PFSK-1 (cell line): ENCODE measurements around the gene CTSL.

Experiments
- FOXP2 ChIP-seq: optimal IDR thresholded peaks from 2 replicates; pipeline ENCODE3; 2011; ENCODE audit warnings: borderline replicate concordance, control low read depth, inconsistent platforms; ENCODE audit not compliant: insufficient read depth; ENCODE audit errors: extremely low read length, extremely low read depth
- POLR2AphosphoS5 ChIP-seq: IDR thresholded peaks from 2 replicates; pipeline ENCODE4 v1.6.1; 2012; ENCODE audit warnings: low read depth, mild to moderate bottlenecking, control low read depth, low read length, moderate library complexity
- SIN3A ChIP-seq: IDR thresholded peaks from 2 replicates; pipeline ENCODE4 v1.6.1; 2012; ENCODE audit warnings: mild to moderate bottlenecking, low read length, moderate library complexity, borderline replicate concordance; ENCODE audit not compliant: insufficient read depth
- TAF1 ChIP-seq: IDR thresholded peaks from 2 replicates; pipeline ENCODE4 v1.6.1; 2012; ENCODE audit warnings: low read length, control low read depth, borderline replicate concordance; ENCODE audit not compliant: insufficient read depth
- TF ChIP-seq, protein P1 (sequence below), 2 experiments: IDR thresholded peaks; 2 replicates each; pipeline versions ENCODE4 v1.6.1 to v1.8.0; 2011 to 2012; ENCODE audit warnings: low read depth in 2 of 2, low read length in 2 of 2, control low read depth in 1 of 2, inconsistent platforms in 1 of 2, mild to moderate bottlenecking in 1 of 2, moderate library complexity in 1 of 2; ENCODE audit not compliant: insufficient read depth in 1 of 2

The CTSL gene

DNA sequence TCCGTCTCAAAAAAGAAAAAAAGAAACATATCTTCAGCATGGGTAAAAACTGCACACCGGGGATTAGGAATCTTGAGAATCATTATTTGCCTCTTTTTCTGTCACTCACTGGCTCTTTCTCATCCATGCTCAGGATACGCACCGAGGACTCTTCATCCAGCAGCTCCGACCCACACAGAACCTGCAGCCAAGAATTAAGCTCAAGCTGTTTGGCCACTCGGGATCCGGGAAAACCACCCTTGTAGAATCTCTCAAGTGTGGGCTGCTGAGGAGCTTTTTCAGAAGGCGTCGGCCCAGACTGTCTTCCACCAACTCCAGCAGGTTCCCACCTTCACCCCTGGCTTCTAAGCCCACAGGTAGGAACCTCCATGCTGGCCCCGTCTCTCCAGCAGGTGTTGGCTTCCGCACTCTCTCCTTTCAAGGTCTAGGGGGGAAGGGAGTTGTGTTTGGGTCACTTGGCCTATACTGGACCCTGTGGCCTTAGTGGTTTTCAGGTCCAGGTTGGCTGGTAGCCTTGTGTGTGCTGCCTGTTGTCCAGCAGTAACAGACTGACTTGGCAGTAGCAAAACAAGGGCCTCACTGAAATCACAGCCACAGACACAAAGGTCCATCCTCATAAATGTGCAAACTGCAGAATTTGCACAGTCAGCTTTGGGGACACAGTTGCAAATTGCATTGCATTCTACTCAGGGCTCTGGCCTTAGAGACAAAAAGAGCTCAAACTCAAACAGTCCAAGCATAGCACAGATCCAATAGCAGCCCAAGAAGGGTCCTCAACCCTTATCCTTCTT is 44.5 kb upstream of the CTSL start:
- TF ChIP-seq, protein P1, sequence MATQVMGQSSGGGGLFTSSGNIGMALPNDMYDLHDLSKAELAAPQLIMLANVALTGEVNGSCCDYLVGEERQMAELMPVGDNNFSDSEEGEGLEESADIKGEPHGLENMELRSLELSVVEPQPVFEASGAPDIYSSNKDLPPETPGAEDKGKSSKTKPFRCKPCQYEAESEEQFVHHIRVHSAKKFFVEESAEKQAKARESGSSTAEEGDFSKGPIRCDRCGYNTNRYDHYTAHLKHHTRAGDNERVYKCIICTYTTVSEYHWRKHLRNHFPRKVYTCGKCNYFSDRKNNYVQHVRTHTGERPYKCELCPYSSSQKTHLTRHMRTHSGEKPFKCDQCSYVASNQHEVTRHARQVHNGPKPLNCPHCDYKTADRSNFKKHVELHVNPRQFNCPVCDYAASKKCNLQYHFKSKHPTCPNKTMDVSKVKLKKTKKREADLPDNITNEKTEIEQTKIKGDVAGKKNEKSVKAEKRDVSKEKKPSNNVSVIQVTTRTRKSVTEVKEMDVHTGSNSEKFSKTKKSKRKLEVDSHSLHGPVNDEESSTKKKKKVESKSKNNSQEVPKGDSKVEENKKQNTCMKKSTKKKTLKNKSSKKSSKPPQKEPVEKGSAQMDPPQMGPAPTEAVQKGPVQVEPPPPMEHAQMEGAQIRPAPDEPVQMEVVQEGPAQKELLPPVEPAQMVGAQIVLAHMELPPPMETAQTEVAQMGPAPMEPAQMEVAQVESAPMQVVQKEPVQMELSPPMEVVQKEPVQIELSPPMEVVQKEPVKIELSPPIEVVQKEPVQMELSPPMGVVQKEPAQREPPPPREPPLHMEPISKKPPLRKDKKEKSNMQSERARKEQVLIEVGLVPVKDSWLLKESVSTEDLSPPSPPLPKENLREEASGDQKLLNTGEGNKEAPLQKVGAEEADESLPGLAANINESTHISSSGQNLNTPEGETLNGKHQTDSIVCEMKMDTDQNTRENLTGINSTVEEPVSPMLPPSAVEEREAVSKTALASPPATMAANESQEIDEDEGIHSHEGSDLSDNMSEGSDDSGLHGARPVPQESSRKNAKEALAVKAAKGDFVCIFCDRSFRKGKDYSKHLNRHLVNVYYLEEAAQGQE (IDR thresholded peaks at IDR 0.05; ENCODE audit: insufficient read depth in 1 of 2, low read depth in 2 of 2, low read length in 2 of 2): no peak
- TF ChIP-seq SIN3A (no peak), FOXP2 (no peak), TAF1 (no peak), POLR2AphosphoS5 (no peak)

DNA sequence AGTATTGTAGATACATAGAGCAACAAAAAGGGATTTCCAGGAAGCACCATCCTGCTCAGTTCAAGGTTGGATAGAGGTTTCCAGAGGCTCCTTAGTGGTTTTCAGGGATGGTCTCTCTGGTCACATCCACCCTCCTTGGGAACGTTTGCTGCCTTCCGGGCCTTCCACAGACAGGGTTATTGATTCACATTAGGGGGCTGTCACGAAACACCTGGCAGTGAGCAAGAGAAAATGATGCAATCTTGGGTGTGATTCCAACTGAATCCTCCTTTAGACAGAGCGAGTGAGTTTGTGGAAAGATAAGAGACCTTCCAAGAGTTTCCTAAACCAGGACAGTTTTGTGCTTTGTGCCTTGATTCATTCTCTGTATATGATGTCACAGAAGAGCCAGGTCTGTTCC is 43.8 kb upstream of the CTSL start:
- TF ChIP-seq POLR2AphosphoS5 (no peak), TAF1 (no peak), FOXP2 (no peak), SIN3A (no peak)
- TF ChIP-seq, protein P1 (IDR thresholded peaks at IDR 0.05; ENCODE audit: insufficient read depth in 1 of 2, low read depth in 2 of 2, low read length in 2 of 2): no peak

DNA sequence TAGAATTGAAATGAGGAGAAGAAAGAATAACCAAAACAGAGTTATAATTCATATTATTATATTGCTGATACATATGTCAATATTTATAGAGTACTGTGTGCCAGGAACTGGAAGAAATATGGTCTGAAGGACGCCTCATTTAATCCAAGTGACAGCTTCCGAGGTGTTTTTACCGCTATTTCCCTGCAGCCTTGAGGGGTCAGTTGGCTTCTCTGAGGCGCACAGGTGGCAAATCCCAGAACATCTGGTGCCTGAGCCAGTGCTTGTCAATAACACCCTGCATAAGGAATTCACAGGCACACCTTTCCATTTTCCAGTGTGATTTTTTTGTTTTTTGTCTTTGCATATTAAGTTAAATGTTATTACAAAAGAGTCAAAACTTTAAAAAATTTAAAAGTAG is 43.3 kb upstream of the CTSL start:
- TF ChIP-seq, protein P1 (IDR thresholded peaks at IDR 0.05; ENCODE audit: insufficient read depth in 1 of 2, low read depth in 2 of 2, low read length in 2 of 2): no peak
- no peak for TF ChIP-seq POLR2AphosphoS5
- no peak for TF ChIP-seq SIN3A
- TF ChIP-seq FOXP2: no peak
- no peak for TF ChIP-seq TAF1

DNA sequence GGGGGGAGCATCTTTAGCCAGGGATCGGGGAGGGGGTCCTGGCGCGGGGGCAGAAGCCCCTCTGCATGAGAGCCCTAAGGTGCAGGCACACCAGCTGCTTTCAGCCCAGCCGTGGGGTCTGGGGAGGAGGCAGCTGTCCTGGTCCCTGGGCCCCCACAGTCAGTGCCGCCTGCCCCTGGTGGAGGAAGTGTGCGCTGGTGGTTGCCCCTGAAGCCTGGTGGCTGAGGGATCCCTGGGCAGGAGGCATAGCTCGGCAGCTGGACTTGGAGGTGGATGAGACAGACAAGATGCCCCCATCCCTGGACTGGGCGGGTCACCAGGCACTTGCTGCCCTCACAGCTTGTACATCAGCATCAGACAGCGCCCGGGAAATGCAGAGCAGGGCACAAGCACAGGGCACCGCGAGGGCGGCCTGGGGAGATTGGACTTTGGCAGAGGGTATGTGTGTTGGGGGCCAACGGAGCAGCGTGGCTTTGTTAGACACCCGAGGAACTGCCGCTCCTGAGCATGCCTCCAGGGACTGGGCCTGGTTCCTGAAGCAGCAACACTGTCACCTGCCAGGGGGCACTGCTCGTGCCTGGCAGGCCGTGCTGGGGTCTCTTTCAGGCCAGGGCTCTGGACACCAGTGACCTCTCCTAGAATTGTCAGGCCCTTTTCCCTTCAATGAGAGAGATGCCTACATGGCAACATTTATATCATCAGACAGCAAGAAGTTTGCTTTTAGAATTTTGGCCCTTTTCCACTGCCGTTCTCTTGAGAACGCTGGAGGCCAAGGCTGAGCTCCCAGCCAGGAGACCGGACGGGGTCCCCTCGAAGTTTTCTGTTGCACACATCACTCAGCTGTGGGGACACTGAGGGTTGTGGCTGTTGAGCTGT is 41.9 kb upstream of the CTSL start:
- TF ChIP-seq TAF1 (no peak), FOXP2 (no peak), POLR2AphosphoS5 (no peak), SIN3A (no peak)
- TF ChIP-seq, protein P1 (IDR thresholded peaks at IDR 0.05; ENCODE audit: insufficient read depth in 1 of 2, low read depth in 2 of 2, low read length in 2 of 2): no peak
